Measurements from ENCODE around the gene SF3A2.

SF3A2 gene

DNA sequence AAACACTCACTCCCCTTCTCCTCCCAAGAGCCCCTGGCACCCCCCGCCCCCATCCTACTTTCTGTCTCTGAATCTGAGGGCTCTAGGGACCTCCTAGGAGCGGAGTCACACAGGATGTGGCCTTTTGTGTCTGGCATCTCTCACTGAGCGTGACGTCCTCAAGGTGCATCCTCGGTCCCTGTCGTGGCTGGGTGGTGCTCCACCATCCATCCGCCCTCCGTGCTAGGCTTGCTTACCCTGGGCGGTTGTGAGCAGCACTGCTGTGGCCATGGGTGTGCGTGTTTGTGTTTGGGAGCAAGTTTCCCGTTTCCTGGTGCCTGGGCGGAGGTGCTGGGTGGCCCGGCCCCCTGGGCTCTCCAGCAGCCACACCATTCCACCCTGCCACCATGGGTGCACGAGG lies 12.7 kb upstream of the SF3A2 start:
- H3K27ac ChIP-seq, result no peak overlapping the region
- no peak for TF ChIP-seq ZFX (IDR thresholded peaks at IDR 0.05)
- TF ChIP-seq, protein P1, sequence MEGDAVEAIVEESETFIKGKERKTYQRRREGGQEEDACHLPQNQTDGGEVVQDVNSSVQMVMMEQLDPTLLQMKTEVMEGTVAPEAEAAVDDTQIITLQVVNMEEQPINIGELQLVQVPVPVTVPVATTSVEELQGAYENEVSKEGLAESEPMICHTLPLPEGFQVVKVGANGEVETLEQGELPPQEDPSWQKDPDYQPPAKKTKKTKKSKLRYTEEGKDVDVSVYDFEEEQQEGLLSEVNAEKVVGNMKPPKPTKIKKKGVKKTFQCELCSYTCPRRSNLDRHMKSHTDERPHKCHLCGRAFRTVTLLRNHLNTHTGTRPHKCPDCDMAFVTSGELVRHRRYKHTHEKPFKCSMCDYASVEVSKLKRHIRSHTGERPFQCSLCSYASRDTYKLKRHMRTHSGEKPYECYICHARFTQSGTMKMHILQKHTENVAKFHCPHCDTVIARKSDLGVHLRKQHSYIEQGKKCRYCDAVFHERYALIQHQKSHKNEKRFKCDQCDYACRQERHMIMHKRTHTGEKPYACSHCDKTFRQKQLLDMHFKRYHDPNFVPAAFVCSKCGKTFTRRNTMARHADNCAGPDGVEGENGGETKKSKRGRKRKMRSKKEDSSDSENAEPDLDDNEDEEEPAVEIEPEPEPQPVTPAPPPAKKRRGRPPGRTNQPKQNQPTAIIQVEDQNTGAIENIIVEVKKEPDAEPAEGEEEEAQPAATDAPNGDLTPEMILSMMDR (conservative IDR thresholded peaks at IDR 0.05), result no peak

DNA sequence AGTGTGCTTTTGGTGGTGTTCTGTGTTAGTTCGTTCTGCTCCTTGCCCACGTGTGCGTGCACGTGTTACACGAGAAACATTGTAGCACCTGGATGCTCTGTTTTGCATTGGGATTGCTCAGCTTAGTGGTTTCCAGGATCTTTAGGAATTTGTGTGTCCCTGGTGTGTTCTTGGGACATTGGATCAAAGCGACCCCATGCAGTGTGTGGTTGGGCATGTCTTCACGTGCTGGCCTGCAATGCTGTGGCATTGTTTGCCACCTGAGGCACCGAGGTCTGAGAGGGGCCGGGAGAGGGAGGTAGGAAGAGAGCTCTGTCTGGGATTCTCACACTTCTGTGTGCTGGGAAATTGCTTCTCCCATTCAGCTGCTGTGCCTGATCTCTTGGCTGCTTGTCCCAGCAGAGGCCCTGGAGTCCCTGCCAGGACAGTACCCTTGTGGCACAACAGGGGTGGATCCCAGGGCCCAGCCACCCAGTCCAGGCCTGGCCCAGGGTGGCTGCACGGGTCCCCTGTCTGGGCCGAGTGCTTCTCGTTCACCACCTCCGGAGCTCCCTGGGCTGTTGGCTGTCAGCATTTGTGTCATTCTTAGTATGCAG lies 11.8 kb upstream of the SF3A2 start:
- TF ChIP-seq, protein P1 (conservative IDR thresholded peaks at IDR 0.05), result no peak
- TF ChIP-seq ZFX (IDR thresholded peaks at IDR 0.05), result no peak
- no peak overlapping the region for H3K27ac ChIP-seq

DNA sequence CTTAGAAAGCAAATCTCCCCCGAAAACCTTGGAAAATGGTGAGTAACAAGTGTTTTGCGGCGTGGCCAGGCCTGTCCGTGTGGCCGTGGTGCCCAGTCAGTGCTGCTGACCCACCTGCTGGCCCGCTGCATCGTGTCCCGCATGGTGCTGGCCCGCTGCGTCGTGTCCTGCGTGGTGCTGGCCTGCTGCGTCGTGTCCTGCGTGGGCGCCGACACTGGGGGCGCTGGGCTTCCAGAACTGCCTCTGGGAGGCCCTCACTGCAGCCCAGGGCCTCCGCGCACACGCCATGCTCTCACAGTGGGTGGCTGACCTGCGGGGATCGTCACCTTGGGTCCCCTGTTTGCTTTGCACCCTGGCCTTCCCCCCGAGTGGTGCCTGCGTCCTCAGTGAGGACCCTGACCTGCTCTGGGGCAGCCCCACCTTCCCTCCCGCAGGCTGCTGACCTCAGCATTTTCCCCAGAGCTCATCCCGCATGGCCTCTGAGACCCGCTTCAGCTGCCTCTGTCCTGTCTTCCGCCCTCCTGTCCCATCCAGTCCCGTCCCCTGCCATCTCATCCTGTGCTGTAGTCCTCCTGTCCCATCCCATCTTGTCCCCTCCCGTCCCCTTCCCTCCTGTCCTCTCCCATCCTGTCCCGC lies 11.1 kb upstream of the SF3A2 start:
- TF ChIP-seq, protein P1 (conservative IDR thresholded peaks at IDR 0.05), result no peak
- no peak for TF ChIP-seq ZFX (IDR thresholded peaks at IDR 0.05)
- H3K27ac ChIP-seq, result no peak overlapping the region

DNA sequence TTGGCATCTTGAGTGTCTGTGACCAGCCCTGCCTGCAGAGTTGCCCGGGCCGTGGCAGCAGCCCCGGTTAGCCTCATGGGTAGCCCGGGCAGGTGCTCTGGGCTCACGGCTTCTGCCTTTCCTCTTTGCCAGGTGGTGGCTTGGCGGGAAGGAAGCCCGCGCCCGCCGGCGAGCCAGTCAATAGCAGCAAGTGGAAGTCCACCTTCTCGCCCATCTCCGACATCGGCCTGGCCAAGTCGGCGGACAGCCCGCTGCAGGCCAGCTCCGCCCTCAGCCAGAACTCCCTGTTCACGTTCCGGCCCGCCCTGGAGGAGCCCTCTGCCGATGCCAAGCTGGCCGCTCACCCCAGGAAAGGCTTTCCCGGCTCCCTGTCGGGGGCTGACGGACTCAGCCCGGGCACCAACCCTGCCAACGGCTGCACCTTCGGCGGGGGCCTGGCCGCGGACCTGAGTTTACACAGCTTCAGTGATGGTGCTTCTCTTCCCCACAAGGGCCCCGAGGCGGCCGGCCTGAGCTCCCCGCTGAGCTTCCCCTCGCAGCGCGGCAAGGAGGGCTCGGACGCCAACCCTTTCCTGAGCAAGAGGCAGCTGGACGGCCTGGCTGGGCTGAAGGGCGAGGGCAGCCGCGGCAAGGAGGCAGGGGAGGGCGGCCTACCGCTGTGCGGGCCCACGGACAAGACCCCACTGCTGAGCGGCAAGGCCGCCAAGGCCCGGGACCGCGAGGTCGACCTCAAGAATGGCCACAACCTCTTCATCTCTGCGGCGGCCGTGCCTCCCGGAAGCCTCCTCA lies 10.4 kb upstream of the SF3A2 start:
- TF ChIP-seq, protein P1 (conservative IDR thresholded peaks at IDR 0.05), result no peak
- no peak for TF ChIP-seq ZFX (IDR thresholded peaks at IDR 0.05)
- no peak overlapping the region for H3K27ac ChIP-seq

DNA sequence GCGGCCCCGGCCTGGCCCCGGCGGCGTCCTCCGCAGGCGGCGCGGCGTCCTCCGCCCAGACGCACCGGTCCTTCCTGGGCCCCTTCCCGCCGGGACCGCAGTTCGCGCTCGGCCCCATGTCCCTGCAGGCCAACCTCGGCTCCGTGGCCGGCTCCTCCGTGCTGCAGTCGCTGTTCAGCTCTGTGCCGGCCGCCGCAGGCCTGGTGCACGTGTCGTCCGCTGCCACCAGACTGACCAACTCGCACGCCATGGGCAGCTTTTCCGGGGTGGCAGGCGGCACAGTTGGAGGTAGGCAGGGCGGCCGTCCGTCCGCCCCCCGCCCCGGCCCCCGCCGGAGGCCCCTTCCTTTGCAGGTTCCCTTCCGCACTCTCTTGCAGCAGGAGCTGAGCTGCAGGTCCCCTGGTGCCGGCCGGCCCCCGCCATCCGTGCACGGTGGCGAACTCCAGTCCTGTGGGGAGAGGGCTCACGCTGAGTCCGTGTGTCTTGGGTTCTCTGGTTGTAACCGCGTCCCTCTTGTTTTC lies 9.7 kb upstream of the SF3A2 start:
- no peak for TF ChIP-seq ZFX (IDR thresholded peaks at IDR 0.05)
- TF ChIP-seq, protein P1 (conservative IDR thresholded peaks at IDR 0.05), result no peak
- H3K27ac ChIP-seq, result no peak overlapping the region

DNA sequence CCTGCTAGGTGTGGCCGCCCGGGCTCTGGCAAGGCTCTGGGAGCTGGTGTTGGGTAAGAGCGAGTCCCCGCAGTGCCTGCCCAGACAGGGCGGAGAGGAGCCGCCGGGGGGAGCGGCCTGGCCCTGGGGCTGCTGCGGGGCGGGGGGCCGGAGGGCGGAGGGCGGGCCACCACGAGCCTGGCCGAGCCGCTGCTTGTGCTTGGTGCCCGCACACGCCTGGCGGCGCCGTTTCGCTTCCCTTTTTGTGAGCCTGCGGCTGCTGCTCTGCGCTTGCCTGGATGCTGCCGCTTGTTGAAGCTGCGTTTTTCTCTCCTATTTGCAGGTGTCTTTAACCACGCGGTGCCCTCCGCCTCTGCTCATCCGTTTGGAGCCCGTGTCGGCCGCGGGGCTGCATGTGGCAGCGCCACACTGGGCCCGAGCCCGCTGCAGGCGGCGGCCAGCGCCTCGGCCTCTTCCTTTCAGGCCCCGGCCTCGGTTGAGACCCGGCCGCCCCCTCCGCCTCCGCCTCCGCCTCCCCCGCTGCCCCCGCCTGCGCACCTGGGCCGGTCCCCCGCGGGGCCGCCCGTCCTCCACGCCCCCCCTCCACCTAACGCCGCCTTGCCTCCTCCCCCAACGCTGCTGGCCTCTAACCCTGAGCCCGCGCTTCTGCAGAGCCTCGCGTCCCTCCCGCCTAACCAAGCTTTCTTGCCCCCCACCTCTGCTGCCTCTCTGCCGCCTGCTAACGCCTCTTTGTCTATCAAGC lies 9.0 kb upstream of the SF3A2 start:
- TF ChIP-seq ZFX (IDR thresholded peaks at IDR 0.05), result no peak
- TF ChIP-seq, protein P1 (conservative IDR thresholded peaks at IDR 0.05), result no peak
- no peak overlapping the region for H3K27ac ChIP-seq

Measured in C4-2B (cell line).